Adrenal gland (tissue), 5 donors: ENCODE data around the gene UGT1A6.

ENCODE experiments used
- CTCF ChIP-seq, 6 experiments: fragments of 450-650 bp in 4 of 6; fragments of 200-600 bp in 2 of 6; sonication (generic) in 1 of 6; IDR thresholded peaks; 1 replicate in 5 of 6; 2 replicates in 1 of 6; pipeline versions ENCODE4 v1.5.1 to v1.8.0; 2016 to 2021; ENCODE audit warnings: antibody characterized with exemption in 6 of 6, mild to moderate bottlenecking in 2 of 6, moderate library complexity in 1 of 6
- POLR2A ChIP-seq, 2 donors: fragments of 450-650 bp; IDR thresholded peaks; one replicate each; pipeline ENCODE4 v1.6.1; 2017; ENCODE audit warnings: antibody characterized with exemption in 2 of 2, mild to moderate bottlenecking in 2 of 2, moderate library complexity in 1 of 2
- donor health status: DM: no; HTN: no; CAD: no.

DNA sequence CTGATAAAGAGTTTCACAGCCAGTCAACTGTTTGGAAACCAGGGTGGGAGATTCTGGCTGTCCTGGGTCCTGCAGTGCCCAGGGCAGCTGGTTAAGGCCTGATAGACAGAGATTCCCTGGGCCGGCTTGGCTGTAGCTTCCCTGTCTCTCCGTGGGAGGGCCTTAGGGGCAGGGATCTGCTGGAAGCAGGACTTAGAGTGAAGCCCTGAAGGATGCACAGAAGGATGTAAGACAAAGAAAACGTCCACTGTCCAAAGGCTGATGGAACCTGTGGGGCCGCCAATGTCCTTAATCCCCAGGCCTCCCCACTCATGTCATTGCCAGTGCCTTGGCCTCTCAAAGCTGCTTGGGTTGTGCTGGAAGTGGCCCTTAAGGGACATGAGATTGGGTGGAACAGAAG, 118.4 kb downstream of the UGT1A6 start:
- no peak for TF ChIP-seq CTCF (IDR thresholded peaks at IDR 0.05)
- no peak for TF ChIP-seq POLR2A (IDR thresholded peaks at IDR 0.05)
